Fibroblast of pulmonary artery (primary cell): ENCODE measurements around the gene CABCOCO1.

Experiments used
- DNase-seq: peaks from one replicate; pipeline ENCODE4 v3.0.0-alpha.2; 2010; ENCODE audit warnings: low read depth
- H3K4me3 ChIP-seq: replicated peaks from 2 replicates; pipeline ENCODE4 v1.5.1; 2011; ENCODE audit warnings: low read depth, mild to moderate bottlenecking, control low read depth, low read length, moderate library complexity
- TF ChIP-seq, protein P1 (sequence below): IDR thresholded peaks from 2 replicates; pipeline ENCODE4 v1.5.1; 2011; ENCODE audit warnings: mild to moderate bottlenecking, control low read depth, low read length, inconsistent platforms; ENCODE audit errors: missing control alignments

CABCOCO1 gene

GRCh38 chr10:61621605-61622051, 41.1 kb upstream of the CABCOCO1 start:
- DNase-seq: peak; percentile 24
- H3K4me3 ChIP-seq: no peak overlapping the region
- TF ChIP-seq, protein P1, sequence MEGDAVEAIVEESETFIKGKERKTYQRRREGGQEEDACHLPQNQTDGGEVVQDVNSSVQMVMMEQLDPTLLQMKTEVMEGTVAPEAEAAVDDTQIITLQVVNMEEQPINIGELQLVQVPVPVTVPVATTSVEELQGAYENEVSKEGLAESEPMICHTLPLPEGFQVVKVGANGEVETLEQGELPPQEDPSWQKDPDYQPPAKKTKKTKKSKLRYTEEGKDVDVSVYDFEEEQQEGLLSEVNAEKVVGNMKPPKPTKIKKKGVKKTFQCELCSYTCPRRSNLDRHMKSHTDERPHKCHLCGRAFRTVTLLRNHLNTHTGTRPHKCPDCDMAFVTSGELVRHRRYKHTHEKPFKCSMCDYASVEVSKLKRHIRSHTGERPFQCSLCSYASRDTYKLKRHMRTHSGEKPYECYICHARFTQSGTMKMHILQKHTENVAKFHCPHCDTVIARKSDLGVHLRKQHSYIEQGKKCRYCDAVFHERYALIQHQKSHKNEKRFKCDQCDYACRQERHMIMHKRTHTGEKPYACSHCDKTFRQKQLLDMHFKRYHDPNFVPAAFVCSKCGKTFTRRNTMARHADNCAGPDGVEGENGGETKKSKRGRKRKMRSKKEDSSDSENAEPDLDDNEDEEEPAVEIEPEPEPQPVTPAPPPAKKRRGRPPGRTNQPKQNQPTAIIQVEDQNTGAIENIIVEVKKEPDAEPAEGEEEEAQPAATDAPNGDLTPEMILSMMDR: no peak

- DNase-seq: no peak
- no peak overlapping the region for H3K4me3 ChIP-seq
- TF ChIP-seq, protein P1: no peak
Measured at GRCh38 chr10:61623161-61623560, 39.6 kb upstream of the CABCOCO1 start.

GRCh38 chr10:61626209-61626608, 36.5 kb upstream of the CABCOCO1 start:
- TF ChIP-seq, protein P1: no peak
- DNase-seq: no peak
- no peak overlapping the region for H3K4me3 ChIP-seq

- no peak overlapping the region for H3K4me3 ChIP-seq
- DNase-seq: no peak
- TF ChIP-seq, protein P1: no peak
Measured at GRCh38 chr10:61627266-61627665, 35.5 kb upstream of the CABCOCO1 start.

DNA sequence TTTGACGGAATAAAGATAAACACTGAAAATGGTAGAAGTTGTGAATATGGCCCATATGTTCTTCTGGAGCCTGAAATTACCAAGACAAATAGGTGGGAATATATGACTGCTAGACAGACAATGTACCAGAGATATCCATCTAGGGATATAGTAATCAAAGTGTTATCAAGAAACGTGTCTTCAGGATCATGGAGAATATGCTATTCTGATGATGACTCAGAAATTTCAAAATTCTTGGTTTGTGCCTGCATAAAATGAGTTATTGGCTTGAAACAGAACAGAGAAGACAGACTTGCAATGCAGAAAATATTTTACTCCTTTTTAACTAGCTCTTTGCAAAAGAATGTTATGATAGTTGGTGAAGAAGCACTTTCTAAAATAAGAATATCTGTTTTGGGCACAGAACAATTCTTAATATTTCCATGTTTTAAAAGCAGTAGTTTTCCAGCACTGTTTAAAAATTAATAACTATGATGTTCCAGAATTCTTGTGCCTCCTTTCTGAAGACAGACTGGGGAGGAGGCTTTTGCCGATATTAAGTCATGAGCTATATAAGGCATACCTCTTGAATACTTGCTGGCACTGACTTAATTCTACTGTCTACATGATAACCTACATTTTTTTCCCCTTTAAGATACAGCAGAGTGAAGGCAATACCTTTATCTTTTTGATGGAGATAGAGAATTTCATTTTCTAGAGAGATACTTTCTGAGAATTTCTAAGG, 34.4 kb upstream of the CABCOCO1 start:
- DNase-seq: peak; percentile 67
- TF ChIP-seq, protein P1: no peak
- no peak overlapping the region for H3K4me3 ChIP-seq

GRCh38 chr10:61628875-61629513, 33.7 kb upstream of the CABCOCO1 start:
- H3K4me3 ChIP-seq: no peak overlapping the region
- DNase-seq: peak; percentile 96
- TF ChIP-seq, protein P1: no peak
